ENCODE data around the gene DCUN1D3. TPM values are rescaled to one million over a fixed set of nuclear protein-coding genes. Genes with fewer than 3 reads are reported as not detected.
A peak's percentile ranks its signal among the peaks of the same experiment; 100 is the strongest.

Gene DCUN1D3
- total and polyA plus RNA-seq, 2 experiments from 2014 or later: 8.5 to 13.7 TPM

DNA sequence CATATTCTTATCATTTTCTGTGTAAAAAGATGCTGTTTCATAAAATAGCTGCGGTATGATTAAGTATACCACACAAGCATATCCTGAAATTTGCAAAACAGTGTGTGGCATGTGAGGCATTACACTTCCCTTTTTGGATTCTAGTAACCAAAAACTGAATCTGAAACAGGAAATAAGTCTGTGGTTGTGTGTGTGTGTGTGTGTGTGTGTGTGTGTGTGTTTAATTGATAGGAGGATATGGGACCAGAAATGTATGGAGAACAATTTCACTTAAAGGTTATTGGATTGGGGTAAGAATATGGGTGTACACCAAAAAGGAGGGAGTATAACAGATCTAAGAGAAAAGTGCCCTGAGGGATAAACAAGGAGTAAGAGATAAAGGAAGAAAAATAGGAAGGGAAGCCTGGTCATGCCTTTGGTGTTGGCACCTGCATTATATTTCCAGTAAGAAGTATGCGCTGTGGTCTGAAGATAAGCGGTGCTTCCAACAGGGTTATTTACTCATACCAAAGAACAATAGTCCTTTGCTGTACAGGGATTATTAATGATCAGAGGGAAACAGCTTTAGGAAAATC, 4.4 kb upstream of the DCUN1D3 start:
- peaks cover 35% of the 10 kb centered on the region for H3K79me2 ChIP-seq (replicated peaks; ENCODE audit: insufficient read depth)
- peaks cover 33% of the 10 kb centered on the region for H3K4me1 Mint-ChIP-seq
- no peaks in the 10 kb centered on the region for H3F3A ChIP-seq (replicated peaks; ENCODE audit: low read depth)
- H3K27me3 Mint-ChIP-seq (ENCODE audit: insufficient read depth, low read depth, poor library complexity): peaks cover 6% of the 10 kb centered on the region
- H3K9me3 Mint-ChIP-seq: peaks cover 2% of the 10 kb centered on the region; the same call in 1 of the 3 replicates
- no peaks in the 10 kb centered on the region for H3K36me3 ChIP-seq (ENCODE audit: insufficient read depth)
- no peaks in the 10 kb centered on the region for H3K27me3 ChIP-seq (ENCODE audit: insufficient read depth)
- no peak for ATAC-seq
- H3K27ac ChIP-seq (ENCODE audit: low read depth): no peak overlapping the region
- no peaks in the 10 kb centered on the region for H3K9me2 ChIP-seq (ENCODE audit: insufficient read depth)
- no peak overlapping the region for H2AFZ ChIP-seq
- peaks cover 28% of the 10 kb centered on the region for H3K4me1 ChIP-seq (ENCODE audit: insufficient read depth)
- peak overlapping the region; percentile 12; the same call in 1 of the 2 replicates for H3K27ac Mint-ChIP-seq
- H3K4me3 ChIP-seq: no peak overlapping the region
- TF ChIP-seq ZNF114 (CRISPR knock-in tag; IDR thresholded peaks at IDR 0.05): no peak
- TF ChIP-seq STAT1 (IDR thresholded peaks at IDR 0.05; ENCODE audit: unreplicated experiment): no peak
- TF ChIP-seq EZH2 (IDR thresholded peaks at IDR 0.05; ENCODE audit: low read depth, unreplicated experiment): no peak
- no peak for TF ChIP-seq ETS1 (IDR thresholded peaks at IDR 0.05)
- no peak for TF ChIP-seq CREB1 (CRISPR knock-in tag; IDR thresholded peaks at IDR 0.05; ENCODE audit: low read depth)
- no peak overlapping the region for H3K4me2 ChIP-seq
- DNase-seq (ENCODE audit: low spot score): no peak
- no peaks in the 10 kb centered on the region for H4K20me1 ChIP-seq (replicated peaks; ENCODE audit: insufficient read depth)
- H3K36me3 Mint-ChIP-seq (ENCODE audit: low read depth): peaks cover 9% of the 10 kb centered on the region; the same call in 2 of the 3 replicates
- H3K4me3 Mint-ChIP-seq: no peak overlapping the region

DNA sequence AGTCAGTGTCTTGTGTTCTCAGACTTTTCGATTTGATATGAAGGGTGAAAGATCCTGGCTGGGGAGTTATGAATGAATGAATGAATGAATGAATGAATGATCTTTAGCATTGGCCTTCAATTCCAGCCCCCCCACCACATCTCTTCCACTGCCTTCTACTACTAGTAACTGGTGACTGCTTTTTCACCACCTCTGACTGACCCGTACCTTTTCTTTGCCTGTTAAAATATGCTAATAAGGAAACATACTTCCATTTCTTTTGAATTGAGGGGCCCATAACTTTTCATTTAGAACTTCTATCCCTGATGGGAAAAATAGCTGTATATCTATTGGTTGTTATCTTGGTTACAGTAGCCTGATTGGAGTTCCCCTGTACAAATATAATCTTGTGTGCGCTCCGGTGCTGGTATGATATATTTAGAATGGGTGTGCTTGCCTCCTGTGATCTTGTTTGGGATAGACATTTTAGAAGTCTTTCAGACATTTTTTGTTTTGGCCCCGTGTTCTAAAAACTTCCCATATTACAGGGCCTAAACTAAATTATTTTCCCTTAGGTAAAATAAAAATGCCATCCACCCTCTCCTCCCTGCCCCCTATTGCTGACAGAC, 3.8 kb upstream of the DCUN1D3 start:
- H3K79me2 ChIP-seq (replicated peaks; ENCODE audit: insufficient read depth): peaks cover 41% of the 10 kb centered on the region
- no peak for DNase-seq (ENCODE audit: low spot score)
- H3K9me3 Mint-ChIP-seq: peaks cover 2% of the 10 kb centered on the region; the same call in 1 of the 3 replicates
- H3K27me3 ChIP-seq (ENCODE audit: insufficient read depth): no peaks in the 10 kb centered on the region
- H4K20me1 ChIP-seq (replicated peaks; ENCODE audit: insufficient read depth): peaks cover 4% of the 10 kb centered on the region
- peaks cover 37% of the 10 kb centered on the region for H3K4me1 Mint-ChIP-seq
- no peaks in the 10 kb centered on the region for H3F3A ChIP-seq (replicated peaks; ENCODE audit: low read depth)
- H2AFZ ChIP-seq: no peak overlapping the region
- no peak for ATAC-seq
- H3K4me1 ChIP-seq (ENCODE audit: insufficient read depth): peaks cover 34% of the 10 kb centered on the region
- no peak for TF ChIP-seq CTCF (conservative IDR thresholded peaks at IDR 0.05; ENCODE audit: low read depth in 2 of 2)
- TF ChIP-seq ZNF462 (CRISPR knock-in tag; IDR thresholded peaks at IDR 0.05): no peak
- TF ChIP-seq POLR2AphosphoS5 (IDR thresholded peaks at IDR 0.05; ENCODE audit: low read depth): no peak
- TF ChIP-seq EZH2phosphoT487 (IDR thresholded peaks at IDR 0.05; ENCODE audit: unreplicated experiment): no peak
- no peak for TF ChIP-seq ZNF331 (CRISPR knock-in tag; IDR thresholded peaks at IDR 0.05; ENCODE audit: low read depth)
- H3K9me2 ChIP-seq (ENCODE audit: insufficient read depth): no peaks in the 10 kb centered on the region
- H3K4me3 ChIP-seq: no peak overlapping the region
- peak overlapping the region; percentile 19 for H3K4me2 ChIP-seq
- H3K4me3 Mint-ChIP-seq: no peak overlapping the region; the same call in 2 of the 3 replicates
- peaks cover 6% of the 10 kb centered on the region for H3K27me3 Mint-ChIP-seq (ENCODE audit: insufficient read depth, low read depth, poor library complexity)
- no peak overlapping the region for H3K27ac ChIP-seq (ENCODE audit: low read depth)
- H3K36me3 Mint-ChIP-seq (ENCODE audit: low read depth): peaks cover 9% of the 10 kb centered on the region; the same call in 2 of the 3 replicates
- H3K36me3 ChIP-seq (ENCODE audit: insufficient read depth): no peaks in the 10 kb centered on the region
- H3K27ac Mint-ChIP-seq: no peak overlapping the region
